HK-2 (cell line): ENCODE data around the gene PRUNE2.

ENCODE experiments used
- DNase-seq: peaks from one replicate; pipeline ENCODE4 v3.0.0-alpha.2; 2018; ENCODE audit not compliant: unreplicated experiment

Gene PRUNE2

DNA sequence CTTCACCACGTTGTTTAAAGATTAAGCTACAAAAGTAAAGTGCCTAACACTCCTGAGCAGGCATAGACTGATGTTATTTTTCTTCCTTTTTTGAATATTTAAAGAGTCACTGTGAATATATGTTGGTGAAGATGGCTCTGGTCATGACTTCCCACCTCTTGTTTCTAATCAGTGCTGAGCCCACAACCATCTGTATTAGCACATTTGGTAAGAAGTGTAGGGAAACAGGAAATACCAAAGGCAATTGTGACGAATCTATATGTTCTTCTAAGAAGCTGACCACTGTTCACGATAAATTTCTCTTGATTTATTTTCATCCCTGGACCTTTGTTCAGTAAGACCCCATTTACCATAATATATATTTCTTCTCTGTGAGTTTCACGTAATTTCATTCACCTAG lies 249.9 kb downstream of the PRUNE2 start:
- no peak for DNase-seq

DNA sequence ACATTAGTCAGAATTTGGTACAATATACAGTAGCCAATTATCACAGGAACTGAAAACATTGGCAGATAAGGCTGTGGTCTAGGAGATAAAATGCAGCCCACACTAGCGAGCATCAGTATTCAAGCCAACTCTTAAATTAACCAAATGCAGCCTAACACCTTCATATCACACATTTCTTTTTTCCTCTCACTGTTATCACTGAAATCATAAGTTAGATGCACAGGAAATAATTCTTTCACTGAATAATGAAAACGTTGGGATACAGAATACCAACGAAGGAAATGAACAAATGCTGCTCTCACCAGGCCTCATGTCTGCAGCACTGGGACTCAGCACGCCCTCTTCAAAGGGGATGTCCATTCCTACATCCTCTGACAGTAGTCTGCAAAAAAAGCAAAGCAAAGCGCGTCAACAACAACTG lies 250.8 kb downstream of the PRUNE2 start:
- no peak for DNase-seq

DNA sequence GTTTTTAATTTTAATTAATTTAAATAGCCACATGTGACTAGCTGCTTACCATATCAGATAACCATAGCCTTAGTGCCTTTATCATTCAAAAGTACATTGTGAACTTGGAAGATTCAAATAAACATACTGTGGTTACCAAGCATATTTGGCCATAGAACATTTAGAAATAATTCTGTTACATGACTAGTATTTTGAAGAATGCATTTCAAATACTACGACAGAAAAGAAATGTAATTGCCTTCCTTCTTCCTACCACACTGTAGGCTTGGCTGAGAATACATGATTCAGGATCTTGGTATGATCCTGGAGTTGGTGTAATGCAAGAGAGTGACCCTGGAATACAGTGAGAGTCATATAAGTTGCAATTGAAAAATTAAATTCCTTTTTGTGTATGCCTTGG lies 251.3 kb downstream of the PRUNE2 start:
- DNase-seq, result no peak

DNA sequence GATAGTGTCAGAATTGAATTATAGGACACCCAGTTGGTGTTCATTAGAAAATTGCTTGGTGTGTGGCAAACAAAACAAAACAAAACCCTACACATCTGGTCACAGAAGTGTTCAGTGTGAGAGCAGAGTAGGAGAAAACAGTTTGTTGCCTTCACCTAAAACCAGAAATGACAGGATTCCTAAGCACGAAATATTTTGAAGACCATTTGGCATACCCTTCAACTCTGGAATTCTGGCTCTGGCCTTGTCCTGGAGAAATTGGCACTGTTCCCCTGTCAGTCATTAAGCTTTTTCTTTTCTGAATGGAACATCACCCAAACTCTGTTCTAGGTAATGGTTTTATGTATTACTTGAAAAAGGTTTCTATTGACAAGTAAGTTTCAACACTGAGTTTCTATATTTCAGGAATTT lies 251.9 kb downstream of the PRUNE2 start:
- DNase-seq, result no peak

DNA sequence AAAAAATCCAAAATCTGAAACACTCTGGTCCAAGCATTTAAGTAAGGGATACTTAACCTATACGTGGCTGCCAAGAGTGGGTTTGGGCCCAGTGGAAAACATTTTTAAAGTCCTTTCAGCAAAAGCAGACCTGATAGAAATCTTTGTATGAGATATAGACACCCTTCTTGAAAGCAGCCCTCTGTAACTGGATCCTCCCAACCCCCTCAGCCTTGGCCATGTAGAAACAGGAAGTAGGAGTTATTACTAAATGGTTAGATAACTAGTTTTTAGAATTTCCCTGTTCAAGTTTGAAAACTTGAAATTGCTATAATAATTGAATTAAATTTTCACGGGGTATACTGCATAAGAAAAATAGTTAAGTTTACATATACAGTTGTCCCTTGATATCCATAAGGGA lies 253.0 kb downstream of the PRUNE2 start:
- no peak for DNase-seq

DNA sequence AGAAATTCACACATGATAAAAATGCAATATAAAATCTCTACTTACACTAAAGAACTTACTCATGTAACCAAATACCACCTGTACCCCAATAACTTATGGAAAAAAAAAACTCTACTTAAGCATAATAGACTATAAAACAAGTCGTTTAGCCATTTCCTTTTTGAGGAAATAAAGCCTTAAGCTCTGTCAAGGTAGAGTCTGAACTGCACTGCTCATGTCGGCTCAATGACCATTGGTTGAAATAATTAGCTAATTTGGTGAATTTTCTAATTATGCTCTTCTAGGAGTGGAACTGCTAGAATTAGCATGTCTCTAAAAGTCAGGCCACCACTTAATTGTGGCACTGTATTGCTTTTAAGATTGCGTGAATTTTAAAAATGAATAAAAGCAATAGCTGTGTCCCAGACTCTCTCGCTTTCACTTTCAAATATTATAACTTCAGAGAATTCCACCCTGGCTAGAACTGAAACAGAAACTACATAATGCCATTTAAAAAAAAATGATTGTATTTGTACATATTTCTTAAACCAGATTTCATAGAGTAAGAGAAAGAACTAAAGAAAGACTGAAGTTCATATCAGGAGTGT lies 254.7 kb downstream of the PRUNE2 start:
- DNase-seq, result no peak

DNA sequence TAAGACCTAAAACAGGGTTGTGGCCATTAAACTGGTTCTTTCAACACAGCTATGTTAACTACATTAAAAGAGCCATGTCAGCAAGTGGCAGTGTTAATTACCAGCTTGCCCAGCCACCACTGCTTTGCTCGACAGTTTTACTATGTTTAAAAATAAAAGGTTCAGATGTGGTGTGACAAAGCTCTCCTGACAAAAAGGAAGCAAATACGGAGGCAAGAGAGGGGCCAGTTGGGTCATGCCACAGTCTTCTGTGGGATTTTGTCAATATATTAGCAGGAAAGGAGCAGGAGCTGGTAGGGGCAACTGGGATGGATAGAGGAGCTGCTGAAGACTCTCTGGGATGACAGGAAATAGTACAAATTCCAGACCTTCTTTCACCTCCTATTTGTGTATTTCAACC lies 255.2 kb downstream of the PRUNE2 start:
- DNase-seq, result no peak

DNA sequence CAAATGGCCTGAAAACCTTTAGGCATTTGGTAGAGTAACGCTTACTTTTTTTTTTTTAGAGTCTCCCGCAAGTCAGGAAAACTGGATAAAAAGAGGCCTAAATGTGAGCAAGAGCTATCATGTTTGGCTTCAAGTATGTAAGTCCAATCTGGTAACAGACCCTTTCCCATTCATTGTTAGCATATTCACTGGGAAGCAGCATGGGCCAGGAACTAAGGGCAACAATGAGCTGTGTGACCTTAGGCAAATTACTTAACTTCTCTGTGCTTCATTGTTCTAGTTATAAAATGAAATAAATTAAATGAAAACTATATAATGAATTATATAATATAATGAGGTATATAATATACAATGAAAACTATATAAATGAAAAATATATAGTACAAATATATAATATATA lies 256.0 kb downstream of the PRUNE2 start:
- DNase-seq, result no peak

DNA sequence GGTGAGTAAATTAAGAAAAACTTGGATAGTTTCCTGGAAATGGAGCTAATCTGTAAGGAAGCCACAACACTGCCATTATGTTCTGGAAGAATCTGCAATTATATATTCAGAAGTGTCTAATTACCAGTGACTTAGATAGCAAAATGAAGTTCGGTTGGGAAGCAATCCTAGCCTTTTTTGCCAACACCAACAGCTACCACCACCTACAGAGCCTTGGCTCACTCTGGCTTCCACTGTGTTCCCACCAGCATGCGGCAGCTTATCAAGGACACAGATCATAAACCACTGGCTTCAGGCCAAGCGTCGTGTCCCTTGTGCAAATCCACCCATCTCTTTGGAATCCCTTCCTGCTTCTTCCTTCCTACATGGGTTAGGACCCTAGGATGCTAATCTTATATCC lies 259.7 kb downstream of the PRUNE2 start:
- no peak for DNase-seq

DNA sequence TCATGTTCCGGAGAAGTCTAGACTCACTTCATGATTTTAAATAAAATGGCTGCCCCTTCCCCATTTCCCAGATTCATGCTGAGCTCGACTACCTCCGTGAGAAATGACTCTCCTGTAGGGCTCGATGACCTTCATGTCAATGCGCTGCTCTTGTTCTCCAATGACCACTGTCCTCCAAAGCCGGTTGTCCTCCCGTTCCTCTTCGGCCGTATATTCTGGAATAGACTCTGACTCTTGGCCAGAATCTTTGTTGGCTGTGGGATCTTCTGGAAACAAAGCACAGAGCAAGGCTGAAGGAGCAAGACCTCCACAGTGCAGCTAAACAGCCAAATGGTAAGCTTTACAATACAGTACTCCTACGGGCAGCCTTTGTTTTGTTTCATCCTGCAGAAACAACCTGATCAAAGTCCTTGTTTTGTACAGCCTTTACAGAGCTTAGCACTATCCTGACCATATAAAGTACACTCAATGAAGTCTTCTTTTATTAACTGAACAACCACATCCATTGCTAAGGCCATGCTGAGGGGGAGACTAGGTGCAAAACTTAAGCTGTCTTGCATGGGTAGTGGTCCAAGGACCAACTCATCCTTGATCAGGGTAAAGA lies 261.2 kb downstream of the PRUNE2 start:
- DNase-seq, result no peak

DNA sequence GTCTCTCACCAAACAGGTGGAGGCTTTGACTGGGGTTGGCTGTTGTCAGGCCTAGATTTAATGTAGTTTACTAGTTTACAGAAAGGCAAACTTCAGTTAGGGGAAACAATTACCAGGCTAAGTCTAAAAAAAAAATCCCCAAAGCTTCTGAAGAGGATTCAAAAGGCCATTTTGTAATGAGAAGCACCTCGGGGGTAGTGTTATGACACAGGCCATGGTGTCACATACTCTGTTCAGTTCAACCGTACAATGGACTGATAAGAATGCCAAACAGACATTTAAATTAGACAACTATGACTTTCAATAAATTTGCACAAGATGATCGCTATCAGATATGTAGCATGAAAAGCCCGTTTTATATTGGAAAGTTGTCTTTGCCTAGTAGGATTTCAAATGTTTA lies 261.7 kb downstream of the PRUNE2 start:
- DNase-seq, result no peak

DNA sequence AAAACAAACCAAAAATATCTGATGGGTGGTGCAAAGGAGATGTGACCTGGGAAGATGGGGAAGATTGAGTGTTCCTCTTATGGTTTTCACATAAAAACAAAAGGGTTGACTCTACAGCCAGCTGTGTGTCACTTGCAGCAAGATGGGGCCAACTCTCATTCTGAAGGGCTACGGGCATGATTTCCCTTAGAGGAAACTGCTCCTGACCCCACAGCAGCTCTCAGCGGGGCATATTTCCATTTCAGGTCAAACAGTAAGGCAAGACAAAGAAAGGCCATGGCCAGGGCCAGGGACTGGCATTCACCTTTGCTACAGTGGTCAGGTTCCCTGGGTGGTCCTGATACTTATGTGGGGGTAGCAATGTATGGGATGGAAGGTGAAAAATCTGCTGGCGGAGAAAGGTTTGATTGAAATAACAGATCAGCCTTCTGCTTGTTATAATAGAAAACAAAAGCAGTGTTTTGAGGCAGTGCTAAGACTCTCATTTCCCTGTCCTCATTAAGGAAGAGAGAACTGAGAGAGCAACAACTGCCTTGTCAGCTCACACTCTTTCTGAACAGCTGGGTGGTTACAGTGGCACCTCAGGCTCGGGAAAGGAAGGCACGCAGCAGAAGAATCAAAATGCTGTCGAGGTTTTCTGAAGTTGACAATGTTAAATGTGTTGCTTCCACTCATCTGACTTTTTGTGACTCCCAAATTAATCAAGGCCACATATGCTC lies 262.4 kb downstream of the PRUNE2 start:
- no peak for DNase-seq

DNA sequence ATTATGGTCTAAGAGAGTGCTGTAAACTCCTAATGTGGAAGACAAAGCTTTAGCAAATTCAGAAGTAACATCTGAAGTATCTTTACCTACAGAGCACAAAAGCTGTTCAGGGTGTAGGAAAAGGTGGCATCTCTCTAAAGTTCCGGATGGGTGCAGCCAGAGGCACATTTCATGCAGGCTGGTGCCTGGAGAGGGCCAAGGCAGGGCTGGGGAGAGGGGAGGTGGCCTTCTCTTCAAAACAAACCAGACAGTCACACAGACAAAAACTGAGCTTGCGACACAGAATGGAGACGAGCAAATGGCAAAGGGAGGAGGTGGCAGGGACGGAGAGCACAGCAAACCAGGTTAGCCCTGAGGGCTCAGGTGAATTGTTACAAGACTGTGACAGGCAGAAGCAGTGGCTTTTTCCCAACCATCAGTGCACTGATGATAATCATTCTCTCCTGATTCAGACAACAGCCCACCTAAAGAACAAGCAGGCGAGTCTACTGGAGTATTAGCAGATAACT lies 263.2 kb downstream of the PRUNE2 start:
- no peak for DNase-seq

DNA sequence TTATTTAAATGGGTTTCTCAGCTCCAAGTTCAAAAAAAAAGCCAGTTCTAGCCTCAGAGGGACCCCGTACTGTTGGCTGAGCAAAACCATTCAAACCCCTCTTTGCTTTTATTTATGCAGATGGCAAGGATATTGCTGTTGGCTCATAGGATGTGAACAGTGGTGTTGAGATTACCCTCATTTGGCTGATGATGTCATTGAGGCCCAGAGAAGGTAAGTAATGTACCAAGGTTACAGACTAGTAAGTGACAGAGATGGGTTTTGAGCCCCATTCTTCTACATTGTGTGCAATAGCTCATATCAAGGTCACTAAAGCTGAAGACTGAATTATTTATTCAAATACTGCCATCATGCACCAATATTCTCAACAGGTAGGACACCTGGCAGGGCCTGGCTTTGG lies 263.8 kb downstream of the PRUNE2 start:
- DNase-seq, result no peak

DNA sequence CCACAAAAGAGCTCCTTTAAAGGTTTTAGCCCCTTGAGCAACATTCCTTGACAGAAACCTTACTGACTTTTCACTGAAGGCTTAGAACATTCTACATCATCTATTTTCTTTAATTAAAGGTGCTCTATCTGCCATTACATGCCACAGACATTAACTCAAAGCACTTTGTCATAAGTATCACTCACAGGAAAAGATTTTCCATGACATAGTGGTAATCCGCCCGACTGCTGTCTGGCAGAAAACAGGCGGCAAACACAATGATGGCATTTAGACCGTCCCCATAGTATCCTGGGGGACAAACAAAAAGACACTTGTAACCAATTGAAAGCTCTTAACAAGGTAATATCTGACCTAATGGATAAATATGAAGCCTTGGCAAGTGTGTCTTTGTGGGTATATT lies 267.9 kb downstream of the PRUNE2 start:
- DNase-seq, result no peak

DNA sequence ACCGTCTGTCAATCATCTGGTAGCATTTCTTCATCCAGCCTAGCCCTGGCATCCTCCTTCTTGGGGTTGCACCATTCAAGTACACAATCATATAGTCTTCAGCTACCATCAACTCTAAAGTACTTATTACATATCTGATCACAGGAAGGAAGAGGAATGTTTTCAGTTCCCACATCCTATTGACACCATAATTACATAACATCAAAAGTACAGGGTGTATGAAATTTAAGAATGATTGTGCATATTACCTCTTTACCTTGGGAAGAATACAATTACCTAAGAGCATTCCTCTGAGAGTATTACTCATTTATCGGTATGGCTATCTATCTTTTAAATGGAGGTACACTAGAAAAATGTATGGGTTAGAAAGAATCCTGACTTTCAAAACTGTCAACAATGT lies 268.5 kb downstream of the PRUNE2 start:
- no peak for DNase-seq

DNA sequence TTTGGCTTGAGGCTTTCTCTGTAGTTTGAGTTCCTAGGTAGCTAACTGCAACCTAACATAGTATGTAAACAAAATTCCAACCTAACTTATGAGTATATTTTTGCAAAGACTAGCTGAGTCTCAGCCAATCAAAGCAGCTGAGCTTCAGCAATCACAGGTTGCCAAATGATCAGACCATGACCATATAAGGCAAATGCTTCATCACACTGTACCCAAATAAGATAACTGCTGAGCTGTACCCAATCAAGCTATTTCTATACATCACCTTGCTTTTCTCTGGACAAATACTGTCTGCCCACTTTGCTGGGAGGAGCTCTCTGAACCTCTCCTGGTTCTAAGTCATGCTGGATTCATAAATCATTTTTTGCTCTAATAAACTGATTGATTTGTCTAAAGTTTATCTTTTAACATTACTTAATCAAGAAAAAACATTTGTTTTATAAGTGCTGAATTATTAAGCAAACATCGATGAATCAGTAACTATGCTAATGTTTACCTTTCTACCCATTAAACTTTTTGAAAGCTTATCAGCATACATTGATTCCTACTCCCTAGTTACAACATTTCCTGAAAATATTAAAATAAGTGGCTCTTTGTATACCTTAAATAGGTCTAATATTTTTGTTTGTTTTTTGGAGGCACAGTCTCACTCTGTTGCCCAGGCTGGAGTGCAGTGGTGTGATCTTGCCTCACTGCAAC lies 271.4 kb downstream of the PRUNE2 start:
- no peak for DNase-seq

DNA sequence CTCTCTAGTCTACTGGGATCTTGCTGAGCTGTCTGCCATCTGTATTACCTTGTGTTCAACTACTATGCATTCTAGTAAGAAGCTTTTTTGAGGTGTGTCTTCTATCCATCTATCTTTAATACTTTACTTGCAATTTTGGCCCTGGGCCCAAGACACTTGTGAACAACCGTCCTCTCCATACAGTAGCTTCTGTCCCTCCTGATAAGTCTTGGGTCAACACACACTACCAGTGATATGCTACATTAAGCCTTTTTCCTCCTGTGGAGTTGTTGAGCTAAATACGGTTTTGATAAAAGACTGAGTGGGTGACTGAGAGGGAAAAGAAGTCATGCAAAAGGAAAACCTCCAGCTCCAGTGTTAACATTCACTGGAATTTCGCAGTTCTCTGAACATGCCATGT lies 275.0 kb downstream of the PRUNE2 start:
- no peak for DNase-seq

DNA sequence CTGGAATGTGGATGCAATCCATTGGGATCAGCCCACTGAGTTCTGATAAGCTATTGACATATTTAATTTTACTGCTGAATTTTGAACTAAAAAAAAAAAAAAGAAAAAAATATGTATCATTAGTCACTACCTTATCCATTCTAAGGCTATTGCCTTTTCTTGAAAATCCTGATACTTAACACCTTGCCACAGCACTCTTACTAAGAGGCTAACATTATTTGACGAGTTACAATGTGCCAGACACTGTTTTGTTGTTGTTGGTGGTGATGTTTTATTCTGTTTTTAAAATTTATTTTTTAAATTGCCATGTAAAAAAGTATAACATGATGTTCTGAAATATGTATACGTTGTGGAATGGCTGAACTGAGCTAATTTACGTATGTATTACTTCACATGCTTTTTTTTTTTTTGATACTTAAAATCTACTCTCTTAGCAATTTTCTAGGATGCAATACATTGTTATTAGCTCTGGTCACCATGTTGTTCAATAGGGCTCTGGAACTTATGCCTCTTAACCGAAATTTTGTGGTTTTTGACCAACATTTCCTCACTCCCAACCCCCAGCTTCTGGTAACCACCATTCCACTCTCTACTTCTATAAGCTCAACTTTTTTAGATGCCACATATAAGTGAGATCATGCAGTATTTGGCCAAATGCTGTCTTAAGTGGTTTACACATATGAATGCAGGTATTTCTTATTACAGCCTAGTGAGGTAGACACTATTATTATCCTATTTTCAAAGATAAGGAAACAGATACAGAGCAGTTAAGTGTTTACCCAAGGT lies 276.5 kb downstream of the PRUNE2 start:
- DNase-seq, result no peak

DNA sequence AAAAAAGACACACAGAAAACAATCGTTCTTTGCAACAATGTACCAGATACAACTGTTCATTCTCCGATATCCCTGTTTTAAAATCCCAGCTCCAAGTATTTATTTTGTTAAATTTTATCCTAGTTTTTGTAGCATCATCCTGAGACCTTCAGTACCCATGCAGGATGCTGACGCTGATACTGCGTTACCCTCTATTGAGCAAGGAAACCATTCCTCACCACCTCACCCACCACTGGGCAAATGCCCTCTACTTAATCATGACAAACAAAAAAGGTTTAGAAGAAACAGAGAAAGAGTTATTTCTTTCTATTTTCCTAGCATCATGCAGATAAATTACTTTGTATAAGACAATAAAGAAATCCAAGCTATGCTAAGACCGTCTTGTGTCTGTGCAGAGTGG lies 277.8 kb downstream of the PRUNE2 start:
- DNase-seq, result no peak

DNA sequence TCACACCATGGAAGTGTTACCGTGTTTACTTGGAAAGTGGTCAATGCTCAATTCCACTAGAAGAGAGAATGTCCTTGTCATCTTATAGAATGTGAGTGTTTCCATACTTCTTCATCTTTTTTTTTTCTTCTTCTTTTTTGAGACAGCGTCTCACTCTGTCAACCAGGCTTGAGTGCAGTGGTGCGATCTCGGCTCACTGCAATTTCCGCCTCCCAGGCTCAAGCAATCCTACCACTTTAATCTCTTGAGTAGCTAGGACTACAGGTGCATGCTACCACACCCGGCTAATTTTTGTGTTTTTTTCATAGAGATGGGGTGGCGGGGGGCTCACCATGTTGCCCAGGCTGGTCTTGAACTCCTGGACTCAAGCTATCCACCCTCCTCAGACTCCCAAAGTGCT lies 278.9 kb downstream of the PRUNE2 start:
- DNase-seq, result no peak

DNA sequence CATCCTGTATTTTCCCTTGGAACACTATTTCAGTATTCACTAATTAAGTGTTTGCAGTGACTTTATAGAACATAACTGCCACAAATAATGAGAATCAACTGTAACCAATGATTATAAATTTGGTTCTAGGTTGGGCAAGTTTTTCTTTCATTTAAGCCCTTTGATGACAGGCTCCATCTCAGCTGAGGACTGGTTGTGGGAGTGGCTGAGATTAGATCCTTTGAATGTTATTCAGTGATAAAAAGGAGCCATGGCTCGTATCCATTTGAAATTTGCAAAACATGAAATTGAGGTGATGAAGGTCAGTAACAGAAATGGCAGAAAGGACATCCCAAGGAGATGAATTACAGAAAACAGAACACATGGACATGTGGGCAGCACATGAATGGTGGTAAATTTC lies 279.8 kb downstream of the PRUNE2 start:
- no peak for DNase-seq
